CD8-positive, alpha-beta memory T cell (primary cell): Measurements from ENCODE around the gene HSF5. TPM values are rescaled to one million over a fixed set of nuclear protein-coding genes. Genes with fewer than 3 reads are reported as not detected.
"Not testable (repeated sequence)": the region's sequence is repeated elsewhere in the genome, so short reads cannot be mapped to it uniquely, and the experiment has no call there.

ENCODE experiments used
- CTCF ChIA-PET: fragments of 350-600 bp; sonication (Branson Sonifier 250); formaldehyde crosslinking; loops from one replicate; lab custom pipeline; 2021; ENCODE audit warnings: antibody characterized with exemption; lab: Charles Lee
- POLR2A ChIA-PET: fragments of 350-600 bp; sonication (Branson Sonifier 250); formaldehyde crosslinking; loops from one replicate; lab custom pipeline; 2021; ENCODE audit warnings: antibody characterized with exemption; lab: Charles Lee
- DNase-seq, 5 donors: peaks; one replicate each; pipeline versions ENCODE4 v3.0.0 to v3.0.0-alpha.2; 2020 to 2022; ENCODE audit warnings: mixed read lengths in 1 of 5
- H3K27ac ChIP-seq: one replicate; pipeline ENCODE4 v1.7.0; 2013; ENCODE audit warnings: low read depth, mild to moderate bottlenecking, low read length, moderate library complexity
- H3K27me3 ChIP-seq: 2 replicates; pipeline ENCODE4 v1.7.0; 2013; ENCODE audit warnings: low read length, mild to moderate bottlenecking; ENCODE audit not compliant: insufficient read depth, poor library complexity, severe bottlenecking
- H3K36me3 ChIP-seq: 2 replicates; pipeline ENCODE4 v1.7.0; 2013; ENCODE audit warnings: mild to moderate bottlenecking, low read length, moderate library complexity; ENCODE audit not compliant: insufficient read depth
- H3K4me1 ChIP-seq: 2 replicates; pipeline ENCODE4 v1.7.0; 2013; ENCODE audit warnings: mild to moderate bottlenecking, low read length, moderate library complexity; ENCODE audit not compliant: insufficient read depth
- H3K4me3 ChIP-seq: 2 replicates; pipeline ENCODE4 v1.7.0; 2013; ENCODE audit warnings: mild to moderate bottlenecking, low read length
- H3K9me3 ChIP-seq: 2 replicates; pipeline ENCODE4 v1.7.0; 2013; ENCODE audit warnings: mild to moderate bottlenecking, low read length
- H3K27ac Mint-ChIP-seq, 8 donors: one replicate each; pipeline ENCODE4 v1.8.0; 2020 to 2021; ENCODE audit warnings: mixed read lengths in 8 of 8, mild to moderate bottlenecking in 6 of 8, inconsistent platforms in 3 of 8, moderate library complexity in 3 of 8
- H3K27me3 Mint-ChIP-seq, 2 donors: one replicate each; pipeline ENCODE4 v1.8.0; 2020 to 2021; ENCODE audit warnings: mixed read lengths in 2 of 2, mild to moderate bottlenecking in 1 of 2, moderate library complexity in 1 of 2
- H3K36me3 Mint-ChIP-seq, 3 donors: one replicate each; pipeline ENCODE4 v1.8.0; 2020 to 2021; ENCODE audit warnings: mixed read lengths in 3 of 3, inconsistent platforms in 1 of 3, mild to moderate bottlenecking in 1 of 3
- H3K4me1 Mint-ChIP-seq, 3 donors: one replicate each; pipeline ENCODE4 v1.8.0; 2020 to 2021; ENCODE audit warnings: mixed read lengths in 3 of 3, inconsistent platforms in 1 of 3, mild to moderate bottlenecking in 1 of 3
- H3K4me3 Mint-ChIP-seq, 7 donors: one replicate each; pipeline ENCODE4 v1.8.0; 2020 to 2021; ENCODE audit warnings: mixed read lengths in 7 of 7, mild to moderate bottlenecking in 6 of 7, moderate library complexity in 4 of 7, inconsistent platforms in 2 of 7
- H3K9me3 Mint-ChIP-seq, 5 donors: one replicate each; pipeline ENCODE4 v1.8.0; 2020 to 2022; ENCODE audit warnings: mixed read lengths in 5 of 5, mild to moderate bottlenecking in 3 of 5, moderate library complexity in 2 of 5, inconsistent platforms in 1 of 5
- polyA plus RNA-seq: library from polyadenylated mRNA; unstranded; fragments of 300-500 nt; fragmentation: Illumina TruSeq; gene quantifications from one replicate; pipeline ENCODE4 v1.2.3, GENCODE V29; 2021
- total RNA-seq, 2 experiments: library from RNA; stranded (reverse); gene quantifications; one replicate each; pipeline ENCODE4 v1.2.3, GENCODE V29; 2021

Gene HSF5
- total and polyA plus RNA-seq, 3 experiments from 2014 or later = 0.76 to 5.5 (median 5.4) TPM

- no peaks in the 10 kb centered on the region for H3K36me3 ChIP-seq
- ChIA-PET CTCF (interaction anchor here (0.8 to 1.0 kb wide), 2 partner anchors 13 to 150 kb away, joined by 3 read pairs; no protein-coding TSS in a partner anchor), POLR2A (no interaction called here)
- H3K9me3 Mint-ChIP-seq = no peaks in the 10 kb centered on the region
- H3K9me3 ChIP-seq = no peaks in the 10 kb centered on the region
- peak overlapping the region in 1 of 8 donors; percentile 83 for H3K27ac Mint-ChIP-seq
- no peak overlapping the region for H3K4me3 Mint-ChIP-seq
- peaks cover 0 to 6% (median 0%) of the 10 kb centered on the region in 3 donors for H3K4me1 Mint-ChIP-seq
- no peak overlapping the region for H3K4me3 ChIP-seq
- H3K36me3 Mint-ChIP-seq = peaks cover 0 to 2% (median 0%) of the 10 kb centered on the region in 3 donors
- no peaks in the 10 kb centered on the region for H3K4me1 ChIP-seq
- H3K27me3 ChIP-seq = no peaks in the 10 kb centered on the region
- no peak for DNase-seq
- H3K27me3 Mint-ChIP-seq = no peaks in the 10 kb centered on the region
- no peak overlapping the region for H3K27ac ChIP-seq
Measured at GRCh38 chr17:58399974-58400373, 88.2 kb downstream of the HSF5 start.

GRCh38 chr17:58398574-58399266 is 89.5 kb downstream of the HSF5 start:
- no peaks in the 10 kb centered on the region for H3K27me3 ChIP-seq
- no peak overlapping the region for H3K27ac ChIP-seq
- no peak for DNase-seq
- Mint-ChIP-seq H3K27ac (peak overlapping the region in 1 of 8 donors; percentile 66), H3K27me3 (no peaks in the 10 kb centered on the region), H3K9me3 (no peaks in the 10 kb centered on the region), H3K4me3 (no peak overlapping the region), H3K4me1 (peaks cover 0 to 6% (median 0%) of the 10 kb centered on the region in 3 donors), H3K36me3 (peaks cover 0 to 7% (median 2%) of the 10 kb centered on the region in 3 donors)
- ChIA-PET CTCF (no interaction called here), POLR2A (no interaction called here)
- no peaks in the 10 kb centered on the region for H3K9me3 ChIP-seq
- H3K4me3 ChIP-seq = no peak overlapping the region
- no peaks in the 10 kb centered on the region for H3K36me3 ChIP-seq
- H3K4me1 ChIP-seq = no peaks in the 10 kb centered on the region

- H3K27me3 Mint-ChIP-seq, H3K4me1 Mint-ChIP-seq, H3K4me3 ChIP-seq, H3K4me1 ChIP-seq, H3K27ac ChIP-seq, H3K9me3 Mint-ChIP-seq, POLR2A ChIA-PET, H3K9me3 ChIP-seq, H3K27ac Mint-ChIP-seq, H3K36me3 ChIP-seq, H3K4me3 Mint-ChIP-seq, H3K36me3 Mint-ChIP-seq, DNase-seq, H3K27me3 ChIP-seq: not testable (repeated sequence)
- CTCF ChIA-PET = interaction anchor here (1.5 kb wide), 1 partner anchor 80 kb away, joined by 6 read pairs; no protein-coding TSS in a partner anchor
Measured at GRCh38 chr17:58397421-58397820, 90.8 kb downstream of the HSF5 start.

GRCh38 chr17:58396173-58396572 is 92.0 kb downstream of the HSF5 start:
- H3K36me3 Mint-ChIP-seq = peaks cover 0 to 7% (median 4%) of the 10 kb centered on the region in 3 donors
- POLR2A ChIA-PET = no interaction called here
- H3K27me3 ChIP-seq = no peaks in the 10 kb centered on the region
- H3K27ac ChIP-seq = no peak overlapping the region
- no peaks in the 10 kb centered on the region for H3K4me1 Mint-ChIP-seq
- DNase-seq = no peak
- no peaks in the 10 kb centered on the region for H3K27me3 Mint-ChIP-seq
- no peak overlapping the region for H3K27ac Mint-ChIP-seq
- H3K36me3 ChIP-seq = no peaks in the 10 kb centered on the region
- no peaks in the 10 kb centered on the region for H3K9me3 ChIP-seq
- no peak overlapping the region for H3K4me3 ChIP-seq
- no peak overlapping the region for H3K4me3 Mint-ChIP-seq
- no peaks in the 10 kb centered on the region for H3K9me3 Mint-ChIP-seq
- CTCF ChIA-PET = interaction anchor here (1.5 kb wide), 1 partner anchor 79 kb away, joined by 6 read pairs; no protein-coding TSS in a partner anchor
- H3K4me1 ChIP-seq = no peaks in the 10 kb centered on the region

- CTCF ChIA-PET = interaction anchor here (1.2 kb wide), 1 partner anchor 23 kb away, joined by 4 read pairs; the partner anchor contains the start of gene RNF43
- no peak overlapping the region for H3K4me3 Mint-ChIP-seq
Measured at GRCh38 chr17:58394534-58395223, 93.5 kb downstream of the HSF5 start.

GRCh38 chr17:58391302-58391984 is 96.8 kb downstream of the HSF5 start:
- peaks cover 0 to 18% (median 8%) of the 10 kb centered on the region in 3 donors for H3K4me1 Mint-ChIP-seq
- Histone ChIP-seq H3K4me1 (no peaks in the 10 kb centered on the region), H3K27me3 (no peaks in the 10 kb centered on the region), H3K4me3 (no peak overlapping the region), H3K36me3 (no peaks in the 10 kb centered on the region), H3K9me3 (no peaks in the 10 kb centered on the region), H3K27ac (no peak overlapping the region)
- no peak overlapping the region for H3K4me3 Mint-ChIP-seq
- H3K27ac Mint-ChIP-seq = no peak overlapping the region
- H3K36me3 Mint-ChIP-seq = peaks cover 0 to 11% (median 3%) of the 10 kb centered on the region in 3 donors
- CTCF ChIA-PET = no interaction called here
- POLR2A ChIA-PET = no interaction called here
- no peak for DNase-seq
- H3K9me3 Mint-ChIP-seq = no peaks in the 10 kb centered on the region
- no peaks in the 10 kb centered on the region for H3K27me3 Mint-ChIP-seq

More at GRCh38 chr17:58394534-58395223, 93.5 kb downstream of the HSF5 start:
- no peak for DNase-seq
- Mint-ChIP-seq H3K27ac (no peak overlapping the region), H3K4me1 (no peaks in the 10 kb centered on the region), H3K36me3 (peaks cover 0 to 7% (median 4%) of the 10 kb centered on the region in 3 donors), H3K9me3 (no peaks in the 10 kb centered on the region), H3K27me3 (no peaks in the 10 kb centered on the region)
- POLR2A ChIA-PET = interaction anchor here (0.6 kb wide), 1 partner anchor 38 kb away, joined by 6 read pairs; no protein-coding TSS in a partner anchor
- H3K4me1 ChIP-seq = no peaks in the 10 kb centered on the region
- H3K9me3 ChIP-seq = no peaks in the 10 kb centered on the region
- H3K36me3 ChIP-seq = no peaks in the 10 kb centered on the region
- no peak overlapping the region for H3K4me3 ChIP-seq
- no peak overlapping the region for H3K27ac ChIP-seq
- H3K27me3 ChIP-seq = no peaks in the 10 kb centered on the region

GRCh38 chr17:58390884-58391283 is 97.3 kb downstream of the HSF5 start:
- DNase-seq = no peak
- Mint-ChIP-seq H3K4me1 (peaks cover 0 to 20% (median 8%) of the 10 kb centered on the region in 3 donors), H3K27ac (no peak overlapping the region), H3K4me3 (no peak overlapping the region), H3K27me3 (no peaks in the 10 kb centered on the region), H3K9me3 (no peaks in the 10 kb centered on the region), H3K36me3 (peaks cover 0 to 11% (median 3%) of the 10 kb centered on the region in 3 donors)
- Histone ChIP-seq H3K27ac (no peak overlapping the region), H3K4me3 (no peak overlapping the region), H3K4me1 (no peaks in the 10 kb centered on the region), H3K9me3 (no peaks in the 10 kb centered on the region), H3K36me3 (no peaks in the 10 kb centered on the region), H3K27me3 (no peaks in the 10 kb centered on the region)
- ChIA-PET CTCF (no interaction called here), POLR2A (no interaction called here)
